MM.1S (cell line): ENCODE measurements around the gene HS2ST1.

Experiments
- DNase-seq: peaks from one replicate; pipeline ENCODE4 v3.0.0-alpha.2; 2015
- H2AFZ ChIP-seq: fragments of 300-600 bp; sonication (generic); 2 replicates; pipeline ENCODE4 v1.6.0; 2016; ENCODE audit warnings: antibody characterized with exemption, low read length
- H3F3A ChIP-seq: fragments of 300-600 bp; sonication (generic); 2 replicates; pipeline ENCODE4 v1.6.1; 2016; ENCODE audit warnings: mild to moderate bottlenecking, antibody characterized with exemption, low read length, moderate library complexity, mixed read lengths; ENCODE audit not compliant: insufficient read depth
- H3K27ac ChIP-seq: fragments of 300-600 bp; sonication (generic); 2 replicates; pipeline ENCODE4 v1.5.1; 2016; ENCODE audit warnings: mild to moderate bottlenecking, low read length
- H3K27me3 ChIP-seq: fragments of 300-600 bp; sonication (generic); replicated peaks from 2 replicates; pipeline ENCODE4 v1.6.0; 2016; ENCODE audit warnings: low read length; ENCODE audit not compliant: insufficient read depth
- H3K36me3 ChIP-seq: fragments of 300-600 bp; sonication (generic); replicated peaks from 2 replicates; pipeline ENCODE4 v1.6.1; 2016; ENCODE audit warnings: mild to moderate bottlenecking, low read length, mixed read lengths; ENCODE audit not compliant: insufficient read depth
- H3K4me1 ChIP-seq: fragments of 300-600 bp; sonication (generic); 2 replicates; pipeline ENCODE4 v1.6.1; 2016; ENCODE audit warnings: low read length, mixed read lengths
- H3K4me2 ChIP-seq: fragments of 300-600 bp; sonication (generic); 2 replicates; pipeline ENCODE4 v1.6.0; 2016; ENCODE audit warnings: low read depth, low read length
- H3K4me3 ChIP-seq: fragments of 300-600 bp; sonication (generic); 2 replicates; pipeline ENCODE4 v1.5.1; 2016; ENCODE audit warnings: low read length, mixed read lengths
- H3K79me2 ChIP-seq: fragments of 300-600 bp; sonication (generic); 2 replicates; pipeline ENCODE4 v1.6.1; 2016; ENCODE audit warnings: mixed run types, low read length, mixed read lengths
- H3K9ac ChIP-seq: fragments of 300-600 bp; sonication (generic); 2 replicates; pipeline ENCODE4 v1.6.1; 2016; ENCODE audit warnings: low read length, mixed read lengths
- H3K9me2 ChIP-seq: fragments of 300-600 bp; sonication (generic); replicated peaks from 2 replicates; pipeline ENCODE4 v1.6.1; 2016; ENCODE audit warnings: mild to moderate bottlenecking, low read length, mixed read lengths; ENCODE audit not compliant: insufficient read depth
- H3K9me3 ChIP-seq: fragments of 300-600 bp; sonication (generic); replicated peaks from 2 replicates; pipeline ENCODE4 v1.6.1; 2016; ENCODE audit warnings: mild to moderate bottlenecking, low read length, mixed read lengths; ENCODE audit not compliant: insufficient read depth
- H4K20me1 ChIP-seq: fragments of 300-600 bp; sonication (generic); 2 replicates; pipeline ENCODE4 v1.6.1; 2016; ENCODE audit warnings: mild to moderate bottlenecking, low read length, moderate library complexity, mixed read lengths; ENCODE audit not compliant: insufficient read depth
- EZH2 ChIP-seq: fragments of 300-600 bp; sonication (generic); optimal IDR thresholded peaks from 2 replicates; pipeline ENCODE3; 2017; ENCODE audit warnings: low read depth, mild to moderate bottlenecking, antibody characterized with exemption, low read length, mixed read lengths
- EZH2phosphoT487 ChIP-seq: fragments of 300-600 bp; sonication (generic); IDR thresholded peaks from 2 replicates; pipeline ENCODE4 v1.6.1; 2018; ENCODE audit warnings: antibody characterized with exemption, low read length
- TF ChIP-seq, protein P1 (sequence below): fragments of 300-600 bp; sonication (generic); IDR thresholded peaks from 2 replicates; pipeline ENCODE4 v1.5.1; 2016; ENCODE audit warnings: antibody characterized with exemption, low read length, mixed read lengths

Gene HS2ST1

DNA sequence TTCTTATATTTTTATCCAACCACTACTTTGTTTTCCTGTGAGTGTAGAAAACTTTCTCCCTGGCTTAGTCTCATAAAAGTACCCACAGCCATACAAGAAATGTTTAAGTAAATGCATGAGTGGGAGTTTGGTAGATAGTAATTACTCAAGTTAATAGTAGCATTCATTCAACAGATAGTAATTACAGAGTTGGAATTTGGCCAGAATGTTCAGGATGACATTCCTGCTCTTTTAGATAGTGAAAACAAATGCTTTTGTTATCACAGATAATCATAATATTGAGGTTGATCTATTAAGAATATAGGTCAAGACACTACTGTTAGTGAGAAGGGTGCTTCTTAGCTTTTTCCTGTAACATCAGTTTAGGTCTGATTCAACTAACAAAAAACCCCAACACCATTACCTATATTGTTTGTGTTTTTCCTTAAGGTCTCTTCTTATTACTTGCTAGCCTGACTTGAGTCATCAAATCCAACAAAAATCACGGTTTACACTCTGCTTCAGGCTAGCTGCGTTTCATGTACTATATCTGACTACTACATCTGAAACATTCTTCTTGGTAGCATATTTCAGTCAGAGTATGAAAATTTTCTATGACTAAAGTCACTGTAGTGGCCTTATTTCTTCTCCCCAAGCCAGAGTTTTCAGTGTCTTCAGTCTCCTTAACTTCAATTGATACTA lies 163.7 kb downstream of the HS2ST1 start:
- no peak for DNase-seq
- H3K36me3 ChIP-seq: no peaks in the 10 kb centered on the region
- no peak overlapping the region for H3K4me3 ChIP-seq
- no peak overlapping the region for H3K27ac ChIP-seq
- no peak overlapping the region for H2AFZ ChIP-seq
- no peak overlapping the region for H3K4me2 ChIP-seq
- no peaks in the 10 kb centered on the region for H3K9me3 ChIP-seq
- no peaks in the 10 kb centered on the region for H3F3A ChIP-seq
- H3K27me3 ChIP-seq: no peaks in the 10 kb centered on the region
- H3K4me1 ChIP-seq: peaks cover 7% of the 10 kb centered on the region
- H4K20me1 ChIP-seq: no peaks in the 10 kb centered on the region
- no peaks in the 10 kb centered on the region for H3K79me2 ChIP-seq
- H3K9ac ChIP-seq: no peak overlapping the region
- H3K9me2 ChIP-seq: no peaks in the 10 kb centered on the region
- TF ChIP-seq, protein P1, sequence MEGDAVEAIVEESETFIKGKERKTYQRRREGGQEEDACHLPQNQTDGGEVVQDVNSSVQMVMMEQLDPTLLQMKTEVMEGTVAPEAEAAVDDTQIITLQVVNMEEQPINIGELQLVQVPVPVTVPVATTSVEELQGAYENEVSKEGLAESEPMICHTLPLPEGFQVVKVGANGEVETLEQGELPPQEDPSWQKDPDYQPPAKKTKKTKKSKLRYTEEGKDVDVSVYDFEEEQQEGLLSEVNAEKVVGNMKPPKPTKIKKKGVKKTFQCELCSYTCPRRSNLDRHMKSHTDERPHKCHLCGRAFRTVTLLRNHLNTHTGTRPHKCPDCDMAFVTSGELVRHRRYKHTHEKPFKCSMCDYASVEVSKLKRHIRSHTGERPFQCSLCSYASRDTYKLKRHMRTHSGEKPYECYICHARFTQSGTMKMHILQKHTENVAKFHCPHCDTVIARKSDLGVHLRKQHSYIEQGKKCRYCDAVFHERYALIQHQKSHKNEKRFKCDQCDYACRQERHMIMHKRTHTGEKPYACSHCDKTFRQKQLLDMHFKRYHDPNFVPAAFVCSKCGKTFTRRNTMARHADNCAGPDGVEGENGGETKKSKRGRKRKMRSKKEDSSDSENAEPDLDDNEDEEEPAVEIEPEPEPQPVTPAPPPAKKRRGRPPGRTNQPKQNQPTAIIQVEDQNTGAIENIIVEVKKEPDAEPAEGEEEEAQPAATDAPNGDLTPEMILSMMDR: no peak
- TF ChIP-seq EZH2: no peak
- no peak for TF ChIP-seq EZH2phosphoT487

DNA sequence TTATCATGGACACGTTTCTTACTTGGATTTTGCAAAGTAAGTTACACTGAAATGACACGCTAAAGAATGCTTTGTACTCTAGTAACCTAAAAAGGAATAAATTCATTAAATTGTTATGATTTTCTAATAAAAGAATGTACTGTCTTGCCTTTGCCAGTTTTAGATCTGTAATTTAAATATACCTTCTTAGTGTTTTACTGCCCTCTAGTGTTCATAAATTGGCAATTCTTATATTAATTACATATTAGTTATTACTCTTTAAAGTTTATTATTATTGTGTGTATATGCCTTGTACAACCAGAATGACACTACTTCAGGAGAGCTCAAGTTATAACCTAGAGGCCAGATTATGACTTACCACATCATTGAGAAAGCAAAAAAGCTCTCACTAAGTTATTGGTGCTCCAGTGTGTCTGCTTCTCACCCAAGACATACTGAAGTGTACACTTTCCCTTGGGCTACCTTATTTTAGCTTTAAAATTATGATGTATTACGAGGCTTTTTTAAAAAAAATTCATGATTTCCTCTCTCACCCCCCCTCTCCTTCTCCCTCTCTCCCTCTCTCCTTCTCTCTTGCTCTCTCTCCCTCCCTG lies 169.9 kb downstream of the HS2ST1 start:
- DNase-seq: peak; percentile 70

DNA sequence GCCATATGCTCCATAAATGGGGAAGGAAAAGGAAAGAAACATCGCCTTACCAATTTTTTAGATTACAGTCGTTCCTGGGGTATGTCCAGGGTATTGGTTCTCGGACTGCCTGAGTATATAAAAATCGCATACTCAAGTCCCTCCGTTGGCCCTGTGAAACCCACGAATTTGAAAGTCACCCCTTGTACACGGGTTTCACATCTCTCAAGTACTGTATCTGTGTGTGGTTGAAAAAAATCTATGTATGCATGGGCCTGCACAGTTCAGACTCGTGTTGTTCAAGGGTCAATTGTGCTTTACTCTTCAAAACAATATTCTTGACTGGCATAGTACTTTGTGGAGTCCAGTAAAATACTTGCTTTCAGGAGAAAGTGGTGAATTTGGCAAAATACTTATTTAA lies 171.7 kb downstream of the HS2ST1 start:
- Histone ChIP-seq H3K4me1 (peaks cover 44% of the 10 kb centered on the region), H3K27me3 (no peaks in the 10 kb centered on the region), H3K4me2 (peak overlapping the region; percentile 45), H2AFZ (no peak overlapping the region), H3F3A (peaks cover 17% of the 10 kb centered on the region; the same call in 1 of the 2 replicates), H3K4me3 (0 out of 2 replicates have a peak overlapping the region, but pooled peaks have one; percentile 8), H3K27ac (peak overlapping the region; percentile 3; the same call in 1 of the 2 replicates), H3K36me3 (no peaks in the 10 kb centered on the region), H3K9me2 (no peaks in the 10 kb centered on the region), H4K20me1 (no peaks in the 10 kb centered on the region), H3K9me3 (no peaks in the 10 kb centered on the region), H3K9ac (peak overlapping the region; percentile 2; the same call in 1 of the 2 replicates), H3K79me2 (no peaks in the 10 kb centered on the region)
- no peak for TF ChIP-seq EZH2phosphoT487
- no peak for TF ChIP-seq EZH2
- TF ChIP-seq, protein P1: no peak
- DNase-seq: peak; percentile 82

More for the DNA sequence above, 169.9 kb downstream of the HS2ST1 start:
- Histone ChIP-seq H2AFZ (no peak overlapping the region), H3K27me3 (no peaks in the 10 kb centered on the region), H3F3A (peaks cover 9% of the 10 kb centered on the region; the same call in 1 of the 2 replicates), H4K20me1 (no peaks in the 10 kb centered on the region), H3K9me3 (no peaks in the 10 kb centered on the region), H3K36me3 (no peaks in the 10 kb centered on the region), H3K4me2 (no peak overlapping the region), H3K79me2 (no peaks in the 10 kb centered on the region), H3K9ac (no peak overlapping the region), H3K4me1 (peaks cover 27% of the 10 kb centered on the region), H3K9me2 (no peaks in the 10 kb centered on the region), H3K27ac (no peak overlapping the region), H3K4me3 (no peak overlapping the region)
- no peak for TF ChIP-seq EZH2
- TF ChIP-seq, protein P1: peak; percentile 35
